ENCODE results near the gene AQP3. TPM values are rescaled to one million over a fixed set of nuclear protein-coding genes. Genes with fewer than 3 reads are reported as not detected.

AQP3 gene
- total and polyA plus RNA-seq, 2 of the 8 experiments (the other 6 are each of a cell fraction or from before 2014, with no cell fraction given) = 2.6 to 7.6 TPM

- Histone ChIP-seq H4K5ac (ENCODE audit: insufficient read length, low read depth, low read length) (no peak overlapping the region), H4K8ac (ENCODE audit: extremely low read depth, insufficient read depth, low read length) (no peak overlapping the region), H3K9me3 (ENCODE audit: insufficient read depth in 2 of 2, low read depth in 1 of 2, low read length in 1 of 2) (no peaks in the 10 kb centered on the region), H2BK12ac (ENCODE audit: low read depth, low read length) (no peak overlapping the region), H3K79me2 (ENCODE audit: control insufficient read depth in 1 of 2, insufficient read depth in 2 of 2, low read length in 2 of 2) (no peaks in the 10 kb centered on the region), H3K4me1 (replicated peaks in 1 of 4; ENCODE audit: control insufficient read depth in 3 of 4, insufficient read depth in 4 of 4, low read length in 3 of 4) (no peaks in the 10 kb centered on the region), H2BK15ac (ENCODE audit: low read length) (no peak overlapping the region), H3K4me2 (ENCODE audit: insufficient read depth in 1 of 2, low read depth in 2 of 2, low read length in 2 of 2) (no peak overlapping the region), H4K20me1 (replicated peaks in 1 of 2; ENCODE audit: control insufficient read depth in 1 of 2, insufficient read depth in 2 of 2, low read length in 2 of 2) (peaks cover 0 to 1% of the 10 kb centered on the region in 2 experiments), H3K56ac (replicated peaks; ENCODE audit: insufficient read length, low read depth, low read length) (no peak overlapping the region), H3K4me3 (ENCODE audit: extremely low read depth in 1 of 4, insufficient read depth in 2 of 4, low read depth in 3 of 4, low read length in 4 of 4) (no peak overlapping the region), H3K27me3 (replicated peaks in 1 of 4; ENCODE audit: control insufficient read depth in 3 of 4, extremely low read depth in 1 of 4, insufficient read depth in 3 of 4, low read length in 3 of 4) (no peaks in the 10 kb centered on the region), H3K23me2 (ENCODE audit: low read depth, low read length) (no peaks in the 10 kb centered on the region), H2AFZ (ENCODE audit: low read length) (no peak overlapping the region), H3K36me3 (ENCODE audit: control insufficient read depth in 2 of 4, insufficient read depth in 4 of 4, low read length in 3 of 4) (no peaks in the 10 kb centered on the region), H2BK120ac (replicated peaks; ENCODE audit: low read depth, low read length) (no peak overlapping the region), H4K91ac (replicated peaks; ENCODE audit: insufficient read length, low read length) (no peak overlapping the region), H3K9ac (replicated peaks in 1 of 4; ENCODE audit: extremely low read depth in 1 of 4, low read depth in 3 of 4, low read length in 3 of 4) (no peak overlapping the region), H2BK5ac (ENCODE audit: low read depth, low read length) (no peak overlapping the region), H2AK5ac (ENCODE audit: low read depth, low read length) (no peak overlapping the region), H3K18ac (ENCODE audit: extremely low read depth, low read length) (no peak overlapping the region), H3K79me1 (ENCODE audit: low read depth, low read length) (no peaks in the 10 kb centered on the region), H3K23ac (ENCODE audit: insufficient read length) (no peak overlapping the region), H3K27ac (ENCODE audit: low read depth, low read length) (no peak overlapping the region), H2BK20ac (ENCODE audit: low read length) (no peak overlapping the region), H3K4ac (replicated peaks; ENCODE audit: insufficient read length, low read depth, low read length) (no peak overlapping the region), H3K14ac (ENCODE audit: insufficient read length) (no peak overlapping the region)
- ChIA-PET CTCF (ENCODE audit: partially characterized antibody) (interaction anchor here (1.2 to 5.4 kb wide), 4 partner anchors 14 to 43 kb away, joined by 3 to 26 read pairs (median 8); partner anchors contain the start of gene ANKRD18B), POLR2A (ENCODE audit: partially characterized antibody) (no interaction called here)
- DNase-seq (ENCODE audit: low read depth in 1 of 2, low spot score in 2 of 2) (peak in 1 of 2 experiments; percentile 29), FAIRE-seq (no peak)
- WGBS, 2 experiments (ENCODE audit: extremely low coverage in 1 of 2, insufficient coverage in 1 of 2, insufficient read length in 1 of 2, insufficient replicate concordance in 2 of 2, low coverage in 1 of 2, low lambda C conversion rate in 2 of 2, missing lambda C conversion rate in 1 of 2) = 89% methylated on average over 6 of the region's 6 CpGs; no CpG with 5 or more reads in 1 of the 2 experiments
- TF ChIP-seq EP300 (IDR thresholded peaks at IDR 0.05; ENCODE audit: borderline replicate concordance in 1 of 2, low read depth in 2 of 2, low read length in 2 of 2) (no peak), BACH1 (IDR thresholded peaks at IDR 0.05; ENCODE audit: low read length) (no peak)
Observed at GRCh38 chr9:33480976-33481375, 33.6 kb upstream of the AQP3 start.
